NAMALWA (cell line): Measurements from ENCODE around the gene BORCS6.

Experiments
- DNase-seq: peaks from one replicate; pipeline ENCODE4 v3.0.0-alpha.2; 2015; ENCODE audit warnings: low spot score

BORCS6 gene

GRCh38 chr17:8210761-8211458, 20.9 kb upstream of the BORCS6 start:
- no peak for DNase-seq

GRCh38 chr17:8209907-8210760, 20.2 kb upstream of the BORCS6 start, which contains the start of gene AURKB:
Gene AURKB (minus strand): TSS chr17:8210575. CDS start chr17:8210224, 351 bp downstream.
- peak; percentile 91 for DNase-seq

GRCh38 chr17:8206536-8206935, 16.6 kb upstream of the BORCS6 start:
- DNase-seq: no peak

GRCh38 chr17:8204761-8205555, 15.0 kb upstream of the BORCS6 start:
- no peak for DNase-seq

- DNase-seq: peak; percentile 85
These were observed 2.3 kb upstream of the BORCS6 start for GRCh38 chr17:8192070-8192815.

- no peak for DNase-seq
These were observed 526 bp upstream of the BORCS6 start for GRCh38 chr17:8190506-8190905.

GRCh38 chr17:8189041-8189710, 804 bp downstream of the BORCS6 start:
- DNase-seq: no peak

GRCh38 chr17:8188263-8188839, 1.6 kb downstream of the BORCS6 start:
- DNase-seq: no peak

- peak; percentile 94 for DNase-seq
These were observed 2.3 kb downstream of the BORCS6 start for GRCh38 chr17:8187517-8188262.

GRCh38 chr17:8186787-8187516, 3.0 kb downstream of the BORCS6 start:
- DNase-seq: peak; percentile 92

GRCh38 chr17:8186446-8186786, 3.6 kb downstream of the BORCS6 start:
- no peak for DNase-seq

- DNase-seq: peak; percentile 75
These were observed 4.2 kb downstream of the BORCS6 start for GRCh38 chr17:8185582-8186445.

- DNase-seq: no peak
These were observed 12.8 kb downstream of the BORCS6 start for GRCh38 chr17:8176998-8177731.

GRCh38 chr17:8176197-8176940, 13.6 kb downstream of the BORCS6 start, which contains the start of gene TMEM107:
Gene TMEM107 (minus strand): TSS chr17:8176380. CDS start chr17:8176286, 94 bp downstream.
- peak; percentile 88 for DNase-seq

GRCh38 chr17:8175795-8176196, 14.2 kb downstream of the BORCS6 start:
- DNase-seq: no peak

GRCh38 chr17:8173871-8174322, 16.1 kb downstream of the BORCS6 start:
- no peak for DNase-seq
